GM10847 (cell line): ENCODE measurements around the gene CHRNE.

Source experiments
- POLR2A ChIP-seq: IDR thresholded peaks from 2 replicates; pipeline ENCODE4 v1.6.1; 2011; ENCODE audit not compliant: insufficient read length; ENCODE audit errors: extremely low read depth

The CHRNE gene

GRCh38 chr17:4852567-4853207, 50.2 kb downstream of the CHRNE start:
- TF ChIP-seq POLR2A: no peak

GRCh38 chr17:4851084-4851483, 51.8 kb downstream of the CHRNE start:
- no peak for TF ChIP-seq POLR2A

GRCh38 chr17:4850246-4850645, 52.7 kb downstream of the CHRNE start:
- TF ChIP-seq POLR2A: no peak

GRCh38 chr17:4849011-4849536, 53.8 kb downstream of the CHRNE start:
- no peak for TF ChIP-seq POLR2A
